Stimulated activated CD8-positive, alpha-beta memory T cell treated with anti-CD3 and anti-CD28 coated beads, Interleukin-15, amount 100 ng/mL, for 1 hour (primary cell): ENCODE data around the gene OBP2A.

Source experiments
- DNase-seq: peaks from one replicate; pipeline ENCODE4 v3.0.0-alpha.2; 2020; ENCODE audit warnings: low read depth

Gene OBP2A

GRCh38 chr9:135552021-135552697, 6.2 kb downstream of the OBP2A start:
- DNase-seq: no peak

- DNase-seq: no peak
These were observed 6.8 kb downstream of the OBP2A start for GRCh38 chr9:135552698-135553171.

DNA sequence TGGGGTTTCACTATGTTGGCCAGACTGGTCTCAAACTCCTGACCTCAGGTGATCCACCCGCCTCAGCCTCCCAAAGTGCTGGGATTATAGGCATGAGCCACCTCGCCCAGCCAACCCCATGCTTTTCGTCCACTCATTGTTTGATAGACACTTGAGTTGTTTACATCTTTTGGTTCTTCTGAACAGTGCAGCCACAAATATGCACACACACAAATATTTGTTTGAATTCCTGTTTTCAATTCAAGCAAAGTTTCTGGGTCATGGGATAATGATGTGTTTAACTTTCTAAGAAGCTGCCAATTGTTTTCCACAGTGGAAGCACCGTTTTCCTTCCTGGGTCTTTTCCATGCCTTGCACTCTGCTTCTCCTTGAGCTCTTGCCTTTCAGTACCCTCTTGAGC, 8.8 kb downstream of the OBP2A start:
- DNase-seq: no peak

DNA sequence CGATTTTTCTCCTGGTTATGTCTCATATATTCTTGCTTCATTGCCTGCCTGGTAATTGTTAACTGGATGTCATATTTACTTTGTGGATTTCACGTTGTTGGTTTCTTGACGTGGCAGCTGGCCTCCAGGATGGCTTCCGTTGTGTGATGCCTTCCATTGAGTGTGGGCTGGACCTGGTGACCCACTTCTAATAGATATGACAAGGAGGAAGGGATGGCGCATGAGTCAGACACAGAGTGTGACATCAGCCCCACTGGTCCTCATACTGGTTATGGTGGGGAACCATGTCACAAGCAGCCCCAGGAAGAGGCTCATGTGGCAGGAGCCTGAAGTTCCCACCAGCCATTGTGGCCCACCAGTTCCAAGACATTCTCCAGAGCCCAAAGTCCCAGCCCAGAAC, 9.3 kb downstream of the OBP2A start:
- no peak for DNase-seq

DNA sequence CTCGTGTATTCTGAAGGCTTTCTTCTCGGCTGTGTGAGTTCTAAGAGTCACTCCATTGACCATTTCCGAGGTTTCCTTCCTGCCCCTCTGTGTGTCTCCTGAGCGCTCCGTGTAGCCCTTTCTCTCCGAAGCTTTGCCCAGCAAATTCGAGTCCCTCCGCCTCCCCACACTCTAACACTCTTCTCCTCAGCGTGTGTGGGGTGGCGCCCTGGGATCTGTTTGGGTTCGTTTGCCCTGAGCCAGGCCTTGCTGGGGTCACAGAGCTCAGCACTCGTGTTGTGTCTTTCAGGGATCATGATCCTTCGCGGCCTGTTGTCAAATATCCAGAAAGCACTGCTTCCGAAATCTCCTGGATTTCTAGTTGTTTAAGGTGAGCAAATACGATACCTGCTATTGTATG, 10.0 kb downstream of the OBP2A start:
- DNase-seq: no peak

- DNase-seq: no peak
These were observed 13.7 kb downstream of the OBP2A start for GRCh38 chr9:135559606-135560005.

DNA sequence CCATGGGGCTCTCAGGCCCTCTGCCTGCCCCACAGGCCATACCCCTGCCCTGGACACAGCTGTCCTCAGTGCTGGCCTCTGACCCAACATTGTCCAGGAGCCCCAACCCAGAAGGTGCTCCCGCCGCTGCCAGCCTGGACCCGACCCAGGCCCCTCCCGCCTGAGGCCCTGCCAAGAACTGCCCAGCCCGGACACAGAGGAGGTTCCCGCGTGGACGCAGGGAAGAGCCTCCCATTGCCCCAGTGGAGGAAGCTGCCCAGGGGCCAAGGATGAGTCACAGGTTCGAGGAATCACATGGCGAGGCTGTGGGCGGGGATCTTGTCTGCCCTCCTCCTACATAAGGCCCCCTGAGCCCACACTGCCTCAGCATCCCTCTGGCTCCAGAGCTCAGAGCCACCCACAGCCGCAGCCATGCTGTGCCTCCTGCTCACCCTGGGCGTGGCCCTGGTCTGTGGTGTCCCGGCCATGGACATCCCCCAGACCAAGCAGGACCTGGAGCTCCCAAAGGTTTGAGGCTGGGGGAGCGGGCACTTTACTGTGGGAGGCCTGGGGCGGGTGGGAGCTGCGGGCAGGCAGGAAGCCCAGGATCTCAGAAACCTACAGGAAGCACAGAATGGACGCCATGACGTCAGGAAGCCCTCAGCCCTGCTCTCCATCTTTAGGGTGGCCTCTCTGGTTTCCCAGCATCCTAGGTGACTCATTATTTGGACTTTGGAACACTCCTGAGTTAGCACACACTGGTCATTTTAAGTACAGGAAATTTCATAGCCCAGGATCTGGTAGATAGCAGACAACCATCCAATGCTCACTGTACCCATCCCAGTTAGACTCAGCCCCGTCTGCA, 15.7 kb downstream of the OBP2A start, which contains the start of gene PAEP:
Gene PAEP, plus strand, starts transcription at position 366 of the 844 bp plus-strand sequence.
- no peak for DNase-seq

DNA sequence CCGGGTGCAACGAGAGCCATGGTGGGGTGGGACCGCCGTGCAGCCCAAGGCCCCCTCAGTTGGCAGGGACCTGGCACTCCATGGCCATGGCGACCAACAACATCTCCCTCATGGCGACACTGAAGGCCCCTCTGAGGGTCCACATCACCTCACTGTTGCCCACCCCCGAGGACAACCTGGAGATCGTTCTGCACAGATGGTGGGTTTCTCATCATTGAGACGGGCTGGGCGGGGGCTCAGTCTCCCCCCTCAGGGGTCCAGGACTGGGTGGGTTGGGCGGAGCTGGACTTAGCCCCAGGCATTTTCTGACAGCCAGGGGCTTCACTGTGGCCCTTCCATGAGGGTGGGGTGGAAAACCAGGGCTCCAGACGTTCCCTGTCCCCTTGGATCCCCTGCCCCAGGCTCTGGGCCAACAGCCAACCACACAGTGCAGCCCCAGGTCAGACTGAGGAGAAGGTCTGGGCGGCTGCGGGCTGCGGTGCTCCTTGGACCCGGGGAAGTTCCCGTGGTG, 16.4 kb downstream of the OBP2A start:
- DNase-seq: no peak

GRCh38 chr9:135563039-135563476, 17.1 kb downstream of the OBP2A start:
- DNase-seq: no peak

GRCh38 chr9:135563858-135564257, 17.9 kb downstream of the OBP2A start:
- no peak for DNase-seq

GRCh38 chr9:135565141-135565628, 19.3 kb downstream of the OBP2A start:
- DNase-seq: no peak

DNA sequence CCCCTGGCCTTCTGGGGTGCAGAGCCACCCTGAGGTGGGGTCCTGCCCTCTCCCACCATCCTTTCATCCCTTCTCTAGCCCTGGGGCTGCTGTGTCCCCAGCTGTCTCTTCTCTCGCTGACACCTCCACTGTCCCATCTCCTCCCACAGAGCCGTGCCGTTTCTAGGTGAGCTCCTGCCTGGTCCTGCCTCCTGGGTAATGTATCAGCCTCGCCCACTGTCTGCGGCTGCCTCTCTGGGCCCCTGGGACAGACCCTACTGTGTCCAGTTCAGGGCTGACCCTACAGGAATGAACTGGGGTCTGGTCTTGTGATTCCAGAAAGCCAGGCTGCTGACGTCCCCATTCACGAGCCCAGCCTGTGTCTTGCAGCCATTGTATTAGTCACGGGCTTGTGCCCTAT, 19.7 kb downstream of the OBP2A start:
- DNase-seq: no peak

- no peak for DNase-seq
These were observed 20.6 kb downstream of the OBP2A start for GRCh38 chr9:135566552-135566951.

DNA sequence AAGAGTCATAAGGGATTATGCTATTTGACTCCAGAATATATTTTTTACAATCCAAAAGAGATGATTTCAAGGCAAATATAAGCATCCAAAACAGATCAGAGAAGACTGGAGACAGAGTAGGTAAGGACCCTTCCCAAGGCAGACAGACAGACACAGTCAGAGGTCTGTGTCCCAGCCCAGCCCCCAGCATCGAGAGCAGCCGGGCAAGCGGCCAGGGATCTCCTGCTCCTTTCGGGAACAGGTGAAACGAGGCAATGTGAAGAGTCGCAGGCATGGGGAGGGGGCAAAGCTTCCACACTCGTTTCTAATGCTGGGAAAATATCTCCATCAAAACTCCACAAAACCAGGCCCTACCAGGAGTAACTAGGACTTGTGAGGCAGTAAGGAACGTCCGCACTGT, 21.4 kb downstream of the OBP2A start:
- DNase-seq: no peak

DNA sequence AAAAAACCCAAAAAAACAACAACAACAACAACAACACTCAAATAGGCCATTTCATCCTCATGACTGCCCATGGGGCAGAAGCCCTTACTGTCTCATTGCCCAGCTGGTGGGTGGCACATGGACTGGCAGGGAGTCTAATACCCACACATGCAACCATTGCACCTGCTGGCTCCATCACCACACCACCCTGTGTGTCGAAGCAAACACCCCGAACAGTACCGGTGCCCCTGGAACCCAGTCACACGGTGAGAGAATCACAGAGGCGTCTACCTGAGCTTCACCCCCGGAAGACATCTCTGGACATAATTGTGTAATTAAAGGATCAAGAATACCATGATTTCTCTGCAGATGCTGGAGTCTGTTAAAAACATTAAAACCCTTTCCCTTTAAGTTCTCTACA, 22.1 kb downstream of the OBP2A start:
- DNase-seq: no peak

DNA sequence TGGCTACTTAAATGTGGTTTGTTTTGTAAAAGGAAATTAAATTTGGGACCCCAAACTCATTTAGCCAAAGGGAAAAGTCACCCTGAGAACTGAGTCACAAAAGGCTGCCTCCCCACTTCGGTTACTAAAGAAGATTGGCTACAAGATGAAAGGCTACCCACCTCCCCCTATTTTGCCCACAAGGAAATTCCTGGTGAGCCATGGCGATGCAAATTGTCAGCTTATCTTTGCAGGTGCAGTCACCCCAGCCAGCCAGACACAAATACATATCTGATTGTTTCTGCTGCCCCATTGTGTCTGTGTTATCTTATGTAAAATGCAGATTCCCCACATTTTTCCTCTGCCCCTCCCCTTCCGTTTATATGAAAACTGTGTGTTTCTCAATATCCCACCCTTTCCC, 24.5 kb downstream of the OBP2A start:
- DNase-seq: no peak

GRCh38 chr9:135572233-135572632, 26.3 kb downstream of the OBP2A start:
- no peak for DNase-seq

- DNase-seq: no peak
These were observed 27.2 kb downstream of the OBP2A start for GRCh38 chr9:135573124-135573523.

DNA sequence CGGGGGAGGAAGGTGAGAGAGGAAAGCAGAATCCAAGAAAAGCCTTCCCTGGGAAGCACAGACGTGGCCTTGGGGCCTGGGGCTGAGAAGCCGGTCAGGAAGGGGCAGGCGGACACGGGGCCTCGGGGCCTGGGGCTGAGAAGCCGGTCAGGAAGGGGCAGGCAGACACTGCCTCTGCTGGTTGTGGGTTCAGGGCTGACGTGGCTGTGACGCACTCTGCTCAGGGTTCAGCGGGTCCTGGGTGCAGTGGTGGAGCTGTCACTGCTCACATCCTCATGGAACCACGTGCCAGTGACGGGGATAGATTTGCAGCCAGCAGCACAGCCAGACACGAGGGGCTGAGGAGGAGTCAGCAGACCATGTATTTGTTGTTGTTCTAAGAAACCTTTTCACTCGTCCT, 28.4 kb downstream of the OBP2A start:
- DNase-seq: no peak

- no peak for DNase-seq
These were observed 29.0 kb downstream of the OBP2A start for GRCh38 chr9:135574943-135575342.

DNA sequence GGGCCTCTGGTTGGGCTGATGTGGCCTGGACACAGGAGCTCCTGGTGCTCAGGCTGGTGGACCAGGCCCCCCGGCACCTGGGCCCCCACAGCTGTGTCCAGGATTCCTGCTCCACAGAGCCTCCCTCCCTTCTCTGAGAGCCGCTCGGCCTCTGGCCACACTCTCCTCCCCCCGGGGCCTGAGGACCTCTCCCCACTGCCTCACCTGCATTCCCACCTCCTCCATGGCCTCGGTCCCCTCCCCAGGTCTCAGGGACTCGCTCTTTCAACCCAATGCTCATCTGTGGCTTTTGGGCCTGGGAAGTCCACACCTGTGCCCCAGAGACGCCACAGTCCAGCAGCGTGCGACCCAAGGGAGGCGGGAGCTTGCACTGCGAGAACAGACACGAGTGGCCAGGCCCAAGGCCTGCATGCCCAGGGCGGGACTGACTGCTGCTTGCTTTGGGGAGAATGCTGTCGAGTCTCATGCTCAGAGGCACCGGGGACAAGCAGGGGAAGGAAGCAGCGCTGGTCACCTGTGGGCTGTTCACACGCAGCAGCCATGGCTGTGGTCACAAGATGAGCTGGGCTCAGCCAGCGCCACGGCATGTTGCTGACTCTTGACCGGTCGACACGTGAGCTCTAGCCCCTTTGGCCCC, 30.2 kb downstream of the OBP2A start:
- DNase-seq: no peak

- no peak for DNase-seq
These were observed 31.3 kb downstream of the OBP2A start for GRCh38 chr9:135577256-135577655.
